ENCODE data around the gene PPP2CA. TPM values are rescaled to one million over a fixed set of nuclear protein-coding genes. Genes with fewer than 3 reads are reported as not detected.
A peak's percentile ranks its signal among the peaks of the same experiment; 100 is the strongest.

The PPP2CA gene
- total RNA-seq, 1 experiment from 2014 or later, result 184 TPM

DNA sequence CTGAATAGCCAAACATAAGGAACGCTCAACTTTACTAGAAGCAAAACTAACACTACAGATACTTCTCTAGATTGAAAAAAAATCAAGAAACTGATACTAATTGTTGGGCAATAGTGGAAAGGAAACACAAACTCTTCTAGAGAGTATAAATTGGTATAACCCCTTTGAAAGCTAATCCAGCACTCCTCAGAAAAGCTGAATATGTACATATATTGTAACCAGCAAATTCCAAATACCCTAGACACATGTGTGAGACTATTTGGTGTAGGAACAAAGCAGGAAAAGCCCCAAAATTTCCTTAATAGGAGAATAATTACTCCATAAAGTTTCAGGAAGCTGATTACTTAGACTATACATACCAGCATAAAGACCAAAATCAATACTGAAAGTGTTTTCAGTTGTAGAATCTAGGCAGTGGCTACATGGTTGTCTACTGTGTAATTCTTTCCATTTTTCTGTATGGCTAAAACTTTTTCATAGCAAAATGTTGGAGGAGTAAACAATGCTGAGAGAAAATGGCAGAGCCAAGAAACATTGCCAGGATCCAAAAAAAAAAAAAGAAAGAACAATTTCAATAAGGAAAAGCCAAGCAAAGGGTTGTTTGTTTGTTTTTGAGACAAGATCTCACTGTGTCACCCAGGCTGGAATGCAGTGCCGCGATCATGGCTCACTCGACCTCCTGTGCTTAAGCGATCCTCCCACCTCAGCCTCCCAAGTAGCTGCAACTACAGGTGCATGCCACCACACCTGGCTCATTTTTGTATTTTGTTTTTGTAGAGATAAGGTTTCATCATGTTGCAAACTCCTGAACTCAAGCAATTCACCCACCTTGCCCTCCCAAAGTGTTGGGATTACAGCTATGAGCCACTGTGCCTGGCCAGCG, 64.1 kb downstream of the PPP2CA start:
- intact Hi-C loops (cut with micrococcal nuclease; ENCODE audit: unreplicated experiment), result no loop called here
- no peak for DNase-seq (ENCODE audit: low read depth, low spot score)
- TF ChIP-seq POLR2AphosphoS5 (IDR thresholded peaks at IDR 0.05; ENCODE audit: low read depth, low read length) (no peak), SIN3A (IDR thresholded peaks at IDR 0.05; ENCODE audit: borderline replicate concordance, insufficient read depth, low read depth, low read length) (no peak), TCF7L2 (IDR thresholded peaks at IDR 0.05; ENCODE audit: low read depth, low read length) (no peak)
- TF ChIP-seq, protein P1, sequence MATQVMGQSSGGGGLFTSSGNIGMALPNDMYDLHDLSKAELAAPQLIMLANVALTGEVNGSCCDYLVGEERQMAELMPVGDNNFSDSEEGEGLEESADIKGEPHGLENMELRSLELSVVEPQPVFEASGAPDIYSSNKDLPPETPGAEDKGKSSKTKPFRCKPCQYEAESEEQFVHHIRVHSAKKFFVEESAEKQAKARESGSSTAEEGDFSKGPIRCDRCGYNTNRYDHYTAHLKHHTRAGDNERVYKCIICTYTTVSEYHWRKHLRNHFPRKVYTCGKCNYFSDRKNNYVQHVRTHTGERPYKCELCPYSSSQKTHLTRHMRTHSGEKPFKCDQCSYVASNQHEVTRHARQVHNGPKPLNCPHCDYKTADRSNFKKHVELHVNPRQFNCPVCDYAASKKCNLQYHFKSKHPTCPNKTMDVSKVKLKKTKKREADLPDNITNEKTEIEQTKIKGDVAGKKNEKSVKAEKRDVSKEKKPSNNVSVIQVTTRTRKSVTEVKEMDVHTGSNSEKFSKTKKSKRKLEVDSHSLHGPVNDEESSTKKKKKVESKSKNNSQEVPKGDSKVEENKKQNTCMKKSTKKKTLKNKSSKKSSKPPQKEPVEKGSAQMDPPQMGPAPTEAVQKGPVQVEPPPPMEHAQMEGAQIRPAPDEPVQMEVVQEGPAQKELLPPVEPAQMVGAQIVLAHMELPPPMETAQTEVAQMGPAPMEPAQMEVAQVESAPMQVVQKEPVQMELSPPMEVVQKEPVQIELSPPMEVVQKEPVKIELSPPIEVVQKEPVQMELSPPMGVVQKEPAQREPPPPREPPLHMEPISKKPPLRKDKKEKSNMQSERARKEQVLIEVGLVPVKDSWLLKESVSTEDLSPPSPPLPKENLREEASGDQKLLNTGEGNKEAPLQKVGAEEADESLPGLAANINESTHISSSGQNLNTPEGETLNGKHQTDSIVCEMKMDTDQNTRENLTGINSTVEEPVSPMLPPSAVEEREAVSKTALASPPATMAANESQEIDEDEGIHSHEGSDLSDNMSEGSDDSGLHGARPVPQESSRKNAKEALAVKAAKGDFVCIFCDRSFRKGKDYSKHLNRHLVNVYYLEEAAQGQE (IDR thresholded peaks at IDR 0.05; ENCODE audit: insufficient read depth in 1 of 2, low read depth in 2 of 2, low read length in 1 of 2), result no peak
- TF ChIP-seq, protein P2, sequence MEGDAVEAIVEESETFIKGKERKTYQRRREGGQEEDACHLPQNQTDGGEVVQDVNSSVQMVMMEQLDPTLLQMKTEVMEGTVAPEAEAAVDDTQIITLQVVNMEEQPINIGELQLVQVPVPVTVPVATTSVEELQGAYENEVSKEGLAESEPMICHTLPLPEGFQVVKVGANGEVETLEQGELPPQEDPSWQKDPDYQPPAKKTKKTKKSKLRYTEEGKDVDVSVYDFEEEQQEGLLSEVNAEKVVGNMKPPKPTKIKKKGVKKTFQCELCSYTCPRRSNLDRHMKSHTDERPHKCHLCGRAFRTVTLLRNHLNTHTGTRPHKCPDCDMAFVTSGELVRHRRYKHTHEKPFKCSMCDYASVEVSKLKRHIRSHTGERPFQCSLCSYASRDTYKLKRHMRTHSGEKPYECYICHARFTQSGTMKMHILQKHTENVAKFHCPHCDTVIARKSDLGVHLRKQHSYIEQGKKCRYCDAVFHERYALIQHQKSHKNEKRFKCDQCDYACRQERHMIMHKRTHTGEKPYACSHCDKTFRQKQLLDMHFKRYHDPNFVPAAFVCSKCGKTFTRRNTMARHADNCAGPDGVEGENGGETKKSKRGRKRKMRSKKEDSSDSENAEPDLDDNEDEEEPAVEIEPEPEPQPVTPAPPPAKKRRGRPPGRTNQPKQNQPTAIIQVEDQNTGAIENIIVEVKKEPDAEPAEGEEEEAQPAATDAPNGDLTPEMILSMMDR (IDR thresholded peaks at IDR 0.05), result no peak
- POLR2A ChIA-PET, result interaction anchor here (0.6 kb wide), 1 partner anchor 484 kb away, joined by 5 read pairs; no protein-coding TSS in a partner anchor
- Histone ChIP-seq H3K27me3 (ENCODE audit: control insufficient read depth, insufficient read depth, low read length) (no peaks in the 10 kb centered on the region), H3K9me3 (ENCODE audit: control insufficient read depth, insufficient read depth, low read depth, low read length) (peaks cover 16% of the 10 kb centered on the region), H3K4me1 (ENCODE audit: control insufficient read depth, insufficient read depth, low read length) (no peaks in the 10 kb centered on the region), H3K27ac (ENCODE audit: low read length) (no peak overlapping the region), H3K36me3 (ENCODE audit: control insufficient read depth, insufficient read depth, low read length) (peaks cover 38% of the 10 kb centered on the region), H3K4me3 (ENCODE audit: low read depth in 2 of 2, low read length in 2 of 2) (no peak overlapping the region)
- CTCF ChIA-PET, result no interaction called here
- in situ Hi-C loops (cut with HindIII; ENCODE audit: low pct_unique_long_range_greater_than_20kb, low sequenced_read_pairs), result no loop called here
- BruUV-seq (replicated peaks), result TSS peak; percentile 5
- no peak for ATAC-seq

DNA sequence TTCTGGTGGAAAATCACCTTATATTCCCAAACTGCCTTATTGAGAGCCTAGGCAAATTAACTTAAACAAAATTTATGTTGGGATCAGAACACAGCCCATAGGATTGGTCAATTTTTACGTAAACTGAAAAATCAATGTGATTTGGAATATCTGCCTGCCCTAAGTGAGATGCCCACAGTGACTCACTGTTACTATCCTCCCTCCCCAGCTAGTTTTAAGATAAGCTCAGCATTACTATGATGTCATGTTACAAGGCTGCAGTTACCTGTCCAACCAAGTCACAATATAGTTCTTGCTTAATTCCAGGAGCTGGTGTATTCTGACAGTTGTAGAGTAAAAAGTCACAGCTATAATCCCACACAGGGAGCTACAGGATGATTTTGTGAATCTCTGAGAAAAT, 72.2 kb downstream of the PPP2CA start:
- no peaks in the 10 kb centered on the region for H3K27me3 ChIP-seq (ENCODE audit: control insufficient read depth, insufficient read depth, low read length)
- intact Hi-C loops (cut with micrococcal nuclease; ENCODE audit: unreplicated experiment), result no loop called here
- in situ Hi-C loops (cut with HindIII; ENCODE audit: low pct_unique_long_range_greater_than_20kb, low sequenced_read_pairs), result no loop called here
- peaks cover 35% of the 10 kb centered on the region for H3K36me3 ChIP-seq (ENCODE audit: control insufficient read depth, insufficient read depth, low read length)
- H3K4me3 ChIP-seq (ENCODE audit: low read depth in 2 of 2, low read length in 2 of 2), result no peak overlapping the region
- ChIA-PET CTCF (interaction anchor here (0.6 to 0.8 kb wide), 2 partner anchors 13 to 114 kb away, joined by 4 to 5 read pairs; no protein-coding TSS in a partner anchor), POLR2A (no interaction called here)
- H3K4me1 ChIP-seq (ENCODE audit: control insufficient read depth, insufficient read depth, low read length), result peaks cover 3% of the 10 kb centered on the region; the same call in 1 of the 2 replicates
- no peak overlapping the region for H3K27ac ChIP-seq (ENCODE audit: low read length)
- TF ChIP-seq, protein P2 (IDR thresholded peaks at IDR 0.05), result no peak
- TF ChIP-seq TCF7L2 (IDR thresholded peaks at IDR 0.05; ENCODE audit: low read depth, low read length) (no peak), SIN3A (IDR thresholded peaks at IDR 0.05; ENCODE audit: borderline replicate concordance, insufficient read depth, low read depth, low read length) (no peak), POLR2AphosphoS5 (IDR thresholded peaks at IDR 0.05; ENCODE audit: low read depth, low read length) (no peak)
- TF ChIP-seq, protein P1 (IDR thresholded peaks at IDR 0.05; ENCODE audit: insufficient read depth in 1 of 2, low read depth in 2 of 2, low read length in 1 of 2), result no peak
- ATAC-seq, result no peak
- H3K9me3 ChIP-seq (ENCODE audit: control insufficient read depth, insufficient read depth, low read depth, low read length), result no peaks in the 10 kb centered on the region
- no peak for DNase-seq (ENCODE audit: low read depth, low spot score)
- no TSS peak for BruUV-seq (replicated peaks)
